ENCODE measurements around the gene ZNF503.

ZNF503 gene

DNA sequence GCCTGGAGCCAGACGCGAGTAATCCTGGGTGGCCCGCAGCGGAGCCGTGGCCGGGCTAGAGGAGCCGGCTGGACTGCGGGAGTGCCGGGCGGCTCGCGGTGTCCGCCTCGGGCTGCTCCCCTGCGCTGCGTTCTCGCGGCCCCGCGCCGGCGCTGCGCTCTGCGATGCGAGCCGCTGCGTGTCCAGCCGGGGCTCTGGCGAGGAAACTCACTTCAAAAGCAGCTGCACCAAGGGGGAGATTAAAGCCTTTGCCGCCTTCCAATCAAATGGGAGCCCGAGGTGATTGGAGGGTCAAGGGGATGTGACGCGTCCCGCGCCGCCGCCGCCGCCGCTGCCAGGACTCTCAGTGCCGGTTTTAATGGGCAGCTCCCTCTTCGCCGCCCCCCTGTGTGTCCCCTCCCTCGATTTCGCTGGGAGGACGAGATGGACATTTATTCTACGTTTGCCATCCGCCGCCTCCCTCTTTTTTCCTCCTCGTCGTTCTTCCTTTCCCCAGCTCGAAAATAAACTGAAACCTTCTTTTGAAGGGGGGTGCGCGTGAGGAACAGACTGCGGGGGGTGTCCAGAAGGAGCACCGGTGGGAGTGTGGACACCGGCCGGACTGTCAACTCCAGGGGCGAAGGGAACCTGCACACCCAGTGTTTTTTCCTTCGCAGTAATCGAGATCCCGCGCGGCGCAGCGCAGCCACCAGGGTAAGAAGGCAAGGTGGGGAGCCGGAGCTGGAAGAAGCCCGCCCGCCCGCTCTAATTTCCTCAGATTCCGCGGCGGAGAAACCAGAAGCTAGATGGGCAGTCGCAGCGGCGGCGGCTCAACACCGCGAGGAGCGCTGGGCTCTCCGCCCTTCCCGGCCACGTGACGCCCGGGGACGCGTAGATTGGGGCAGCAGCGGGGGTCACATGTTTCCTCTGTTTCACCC, at the start of gene ZNF503:
ZNF503 (minus strand) TSS at position 196 of the 917 bp plus-strand sequence. CDS start 345 bp downstream, outside the sequence.
- peak in 1 of 3 experiments; percentile 55 for DNase-seq (ENCODE audit: low read depth in 3 of 3)

DNA sequence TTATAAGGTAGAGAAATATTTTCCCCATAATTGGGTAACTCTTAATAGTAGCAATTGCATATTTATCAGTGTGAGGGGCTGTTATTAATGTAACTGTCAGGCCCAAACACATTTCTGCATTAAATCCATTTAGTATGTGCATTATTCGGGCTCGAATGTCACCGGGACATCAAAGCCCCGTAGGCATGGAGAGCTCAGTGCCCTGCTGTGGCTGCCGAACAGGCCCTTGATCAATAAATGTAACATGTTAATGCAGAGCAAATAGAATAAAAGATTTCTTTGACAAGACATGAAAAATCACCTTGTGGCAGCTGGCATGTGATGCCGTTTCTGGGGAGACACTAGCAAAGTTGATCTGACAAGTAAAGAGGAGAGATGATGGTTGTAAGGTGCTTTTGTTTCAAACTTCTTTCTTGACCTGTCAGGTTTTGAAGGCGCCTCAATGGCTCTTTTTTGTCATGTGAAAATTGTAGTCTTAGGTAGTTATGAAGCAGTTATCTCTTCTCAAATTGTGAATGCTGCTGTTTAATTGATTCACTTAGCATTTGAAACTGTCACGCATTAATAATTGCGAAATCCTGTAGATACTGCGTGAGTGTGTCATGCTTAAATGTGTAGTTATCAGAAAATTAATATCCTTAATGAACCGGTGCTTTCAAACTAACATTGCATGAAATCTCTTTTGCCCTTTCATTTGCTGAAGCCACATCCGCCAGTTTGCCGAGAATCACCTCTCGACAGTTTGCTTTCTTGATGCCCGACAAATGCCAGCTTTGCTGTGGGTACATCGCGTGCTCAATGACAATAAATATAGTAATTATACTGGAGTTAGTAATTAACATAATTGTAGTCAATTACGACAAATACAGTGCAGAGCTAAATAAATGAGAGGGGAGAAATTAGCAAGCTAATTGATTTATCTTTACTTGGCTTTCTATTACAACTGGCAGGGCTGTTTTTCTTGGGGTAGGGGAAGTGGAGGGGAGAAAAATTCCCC, 49.4 kb upstream of the ZNF503 start:
- no peak for DNase-seq (ENCODE audit: low read depth in 3 of 3)

DNA sequence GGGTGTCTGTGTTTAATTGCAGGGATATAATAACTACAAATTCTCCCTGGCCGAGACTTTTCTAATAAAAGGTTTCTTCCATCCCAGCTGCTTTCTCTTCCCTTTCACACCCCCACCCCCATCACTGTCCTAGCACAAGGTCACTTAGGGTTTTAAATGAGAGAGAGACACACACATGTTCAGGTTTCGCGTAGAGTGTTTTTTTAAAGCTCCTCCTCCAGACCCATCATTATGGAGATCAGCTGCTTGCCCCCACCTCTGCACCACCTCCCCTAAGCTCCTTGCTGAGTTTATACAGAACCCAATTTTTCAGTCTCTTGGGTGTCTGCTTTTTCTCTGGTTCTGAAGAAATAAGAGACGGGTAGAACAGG, 48.5 kb upstream of the ZNF503 start:
- DNase-seq (ENCODE audit: low read depth in 3 of 3): no peak

- no peak for DNase-seq (ENCODE audit: low read depth in 3 of 3)
Observed at GRCh38 chr10:75449382-75450074, 48.0 kb upstream of the ZNF503 start.

DNA sequence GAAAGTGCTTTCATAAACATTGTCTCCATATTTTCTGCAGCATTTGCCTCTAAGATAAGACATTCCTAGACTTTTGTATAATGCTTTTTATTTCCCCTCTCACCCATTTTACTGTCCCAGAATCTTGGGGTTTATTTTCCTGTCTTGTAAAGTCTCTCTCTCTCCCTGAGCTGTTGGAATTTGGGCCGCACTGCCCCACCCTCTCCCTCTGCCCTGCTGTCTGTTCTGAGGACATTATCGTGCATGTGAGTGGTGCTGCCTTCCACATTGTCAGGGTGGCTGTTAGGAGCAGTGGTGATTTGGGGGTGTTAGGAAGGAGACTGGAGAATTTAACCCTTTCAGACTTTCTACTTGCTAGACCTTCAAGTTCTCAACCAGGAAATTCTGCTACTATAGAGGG, 46.6 kb upstream of the ZNF503 start:
- no peak for DNase-seq (ENCODE audit: low read depth in 3 of 3)

- DNase-seq (ENCODE audit: low read depth in 3 of 3): no peak
Observed at GRCh38 chr10:75446508-75446907, 44.9 kb upstream of the ZNF503 start.

- DNase-seq (ENCODE audit: low read depth in 3 of 3): no peak
Observed at GRCh38 chr10:75444781-75445386, 43.3 kb upstream of the ZNF503 start.

DNA sequence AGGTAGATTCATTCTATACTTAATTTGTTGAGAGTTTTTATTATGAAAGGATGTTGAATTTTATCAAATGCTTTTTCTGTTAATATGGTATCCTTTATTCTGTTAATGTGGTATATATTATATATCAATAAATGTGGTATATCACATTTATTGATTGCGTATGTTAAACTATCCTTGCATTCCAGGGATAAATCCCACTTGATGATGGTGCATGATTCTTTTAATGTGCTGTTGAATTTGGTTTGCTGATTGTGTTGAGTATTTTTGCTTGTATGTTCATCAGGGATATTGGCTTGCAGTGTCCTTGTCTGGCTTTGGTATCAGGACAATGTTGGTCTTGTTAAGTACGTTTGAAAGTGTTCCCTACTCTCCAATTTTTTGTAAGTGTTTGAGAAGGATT, 41.8 kb upstream of the ZNF503 start:
- DNase-seq (ENCODE audit: low read depth in 3 of 3): no peak

GRCh38 chr10:75441682-75442081, 40.1 kb upstream of the ZNF503 start:
- DNase-seq (ENCODE audit: low read depth in 3 of 3): no peak

DNA sequence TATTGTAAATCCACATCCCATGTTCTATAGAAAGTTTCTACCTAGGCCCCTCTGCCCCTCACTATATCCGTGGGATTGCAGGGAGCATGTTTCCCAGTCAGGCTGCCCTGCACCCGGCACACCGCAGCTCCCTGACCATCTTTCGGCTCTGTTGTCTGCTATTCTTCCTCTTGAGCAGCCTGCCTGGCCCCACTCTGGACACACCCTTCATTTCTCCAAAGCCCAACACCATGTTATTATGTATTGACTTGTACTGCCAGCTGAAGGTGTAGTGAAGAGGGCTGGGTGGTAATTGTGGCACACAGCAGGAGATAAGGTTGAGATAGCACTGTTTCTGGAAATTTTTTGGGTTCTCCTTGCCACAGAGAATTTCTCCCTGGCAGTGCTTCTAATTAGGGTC, 39.6 kb upstream of the ZNF503 start:
- no peak for DNase-seq (ENCODE audit: low read depth in 3 of 3)

DNA sequence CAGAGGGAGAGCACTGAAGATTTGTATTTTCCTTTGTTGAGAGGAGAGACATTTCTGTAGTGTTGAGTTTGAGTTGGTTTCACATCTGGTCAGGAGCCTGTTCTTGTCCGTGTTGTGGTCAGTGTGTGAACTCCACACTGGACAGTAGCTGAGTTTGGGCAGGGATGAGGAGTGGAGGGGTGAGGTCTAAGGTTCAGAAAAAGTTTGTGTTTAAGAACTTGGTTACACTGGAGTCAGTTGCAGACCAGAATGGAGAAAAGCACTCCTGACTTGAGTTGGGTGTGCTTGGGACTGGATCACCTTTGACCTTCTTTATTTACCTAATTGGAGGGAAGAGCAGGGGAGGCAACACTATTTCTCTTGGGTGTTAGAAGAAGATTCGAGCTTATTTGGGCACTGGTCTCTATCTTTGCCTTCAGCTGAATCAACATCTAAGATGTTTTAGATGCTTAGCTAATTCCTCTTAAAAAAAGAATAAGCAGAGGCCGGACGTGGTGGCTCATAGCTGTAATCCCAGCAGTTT, 38.8 kb upstream of the ZNF503 start:
- DNase-seq (ENCODE audit: low read depth in 3 of 3): no peak

GRCh38 chr10:75439811-75440210, 38.2 kb upstream of the ZNF503 start:
- DNase-seq (ENCODE audit: low read depth in 3 of 3): no peak

DNA sequence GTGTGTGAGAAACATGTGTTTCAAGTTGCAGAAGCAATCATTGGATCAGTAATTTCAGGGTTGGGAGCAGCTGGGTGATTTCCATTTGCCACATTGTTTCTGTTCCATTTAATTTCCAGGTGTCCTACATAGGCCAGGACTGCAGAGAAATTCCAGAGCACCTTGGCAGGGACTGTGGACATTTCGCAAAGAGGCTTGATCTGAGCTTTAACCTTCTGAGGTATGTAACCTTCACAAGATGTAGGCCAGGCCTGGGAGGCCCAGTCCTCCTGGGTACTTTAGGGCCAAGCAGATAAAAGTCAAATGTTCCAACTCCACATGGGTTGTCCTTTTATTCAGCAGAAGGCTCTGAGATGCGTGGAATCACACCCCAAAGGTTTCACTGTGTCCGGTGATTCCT, 36.7 kb upstream of the ZNF503 start:
- no peak for DNase-seq (ENCODE audit: low read depth in 3 of 3)

DNA sequence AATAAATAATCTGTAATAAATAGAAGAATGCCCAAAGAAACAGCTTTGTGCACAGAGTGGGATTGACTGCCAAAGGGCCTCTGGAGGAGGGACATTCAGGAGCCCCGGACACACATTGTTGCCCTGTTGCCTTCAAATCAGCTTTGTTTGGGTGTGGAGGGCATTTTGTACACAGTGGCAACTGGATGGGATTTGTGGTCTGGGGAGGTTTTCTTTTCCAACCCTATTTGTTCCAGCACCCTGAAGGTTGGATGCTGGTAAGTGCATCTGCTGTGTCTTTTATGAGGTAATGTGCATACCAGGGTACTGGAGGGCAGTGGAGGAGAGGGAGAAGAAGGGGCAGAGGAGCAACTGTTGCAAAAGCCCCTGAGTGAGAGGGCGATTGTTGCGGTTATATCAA, 36.1 kb upstream of the ZNF503 start:
- no peak for DNase-seq (ENCODE audit: low read depth in 3 of 3)

GRCh38 chr10:75436896-75437295, 35.3 kb upstream of the ZNF503 start:
- no peak for DNase-seq (ENCODE audit: low read depth in 3 of 3)

DNA sequence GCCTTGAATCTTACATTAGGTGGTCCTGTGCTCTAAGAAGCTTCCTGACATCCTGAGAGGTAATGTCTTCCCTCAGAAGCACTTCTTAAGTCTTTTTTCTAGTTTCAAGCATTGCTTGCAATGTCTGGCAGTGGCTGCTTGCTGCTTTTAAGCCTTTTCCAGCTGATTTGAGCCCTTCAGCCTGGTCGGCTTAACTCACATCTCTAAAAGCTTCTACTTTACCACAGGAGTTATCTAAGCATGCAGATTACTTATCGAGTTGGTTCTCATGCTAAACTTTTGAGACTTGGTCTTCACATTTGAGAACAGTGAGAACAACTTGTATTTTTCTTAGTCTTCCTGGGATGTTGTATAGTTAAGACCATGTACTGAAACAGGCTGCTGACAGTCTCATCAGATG, 33.7 kb upstream of the ZNF503 start:
- DNase-seq (ENCODE audit: low read depth in 3 of 3): no peak

GRCh38 chr10:75434291-75434690, 32.7 kb upstream of the ZNF503 start:
- no peak for DNase-seq (ENCODE audit: low read depth in 3 of 3)

DNA sequence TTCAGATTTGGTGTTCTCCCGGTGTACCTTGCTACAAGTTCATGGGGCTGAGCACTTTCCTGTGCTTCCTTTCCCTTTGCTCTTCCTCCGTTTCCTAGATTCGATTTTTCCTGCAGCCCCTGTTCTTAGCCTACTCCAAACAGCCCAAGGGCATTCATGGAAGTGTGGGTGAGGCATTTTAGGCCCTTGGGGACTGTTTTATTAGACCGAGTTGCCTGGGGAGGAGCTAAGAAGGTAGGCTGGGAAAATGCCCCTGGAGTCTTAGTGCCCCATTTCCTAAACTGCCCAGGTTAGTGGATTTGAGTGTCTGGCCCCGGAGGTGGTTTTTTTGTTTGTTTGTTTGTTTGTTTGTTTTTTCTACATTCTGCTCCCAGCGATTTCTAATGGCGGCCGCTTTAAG, 31.7 kb upstream of the ZNF503 start:
- no peak for DNase-seq (ENCODE audit: low read depth in 3 of 3)

- DNase-seq (ENCODE audit: low read depth in 3 of 3): no peak
Observed at GRCh38 chr10:75432763-75433162, 31.2 kb upstream of the ZNF503 start.

DNA sequence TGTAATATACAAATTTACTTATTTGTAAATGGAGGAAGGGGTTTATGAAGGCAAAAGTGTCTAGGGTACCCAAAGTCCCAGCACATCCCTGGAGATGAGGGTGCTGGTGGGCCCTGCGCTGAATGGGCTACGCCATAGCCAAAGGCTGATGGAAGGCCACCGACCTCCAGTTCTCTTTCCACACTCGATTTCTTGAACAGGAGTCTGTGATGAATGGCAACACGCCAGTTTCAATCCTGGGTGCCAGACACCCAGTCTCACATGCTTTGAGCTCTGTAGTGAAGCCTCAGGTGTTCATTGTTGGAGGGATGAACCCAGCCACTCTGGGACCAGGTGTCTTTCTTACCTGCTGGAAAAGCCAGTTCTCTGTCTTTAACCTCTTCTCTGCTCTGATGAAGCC, 30.6 kb upstream of the ZNF503 start:
- DNase-seq (ENCODE audit: low read depth in 3 of 3): no peak

Data from stimulated activated CD4-positive, alpha-beta T cell treated with anti-CD3 and anti-CD28 coated beads, TNF-alpha, amount 100 ng/mL, for 24 hours (primary cell).